IMR-90 (cell line): Measurements from ENCODE around the gene SLC52A3. TPM values are rescaled to one million over a fixed set of nuclear protein-coding genes. Genes with fewer than 3 reads are reported as not detected.

Experiments
- ATAC-seq: fragments of 200-7000 bp; cut with Tn5 transposase; 2 replicates; pipeline ENCODE4 v1.9.1; 2020; ENCODE audit warnings: low read depth, mild to moderate bottlenecking, moderate library complexity
- BruUV-seq: library from RNA; stranded (reverse); fragments of 400-500 nt; replicated peaks from 2 replicates; lab custom pipeline; 2021; lab: Mats Ljungman, UMichigan
- CTCF ChIA-PET: fragments of 300-600 bp; formaldehyde crosslinking; extraction: SDS; loops from one replicate; lab custom pipeline; 2021; ENCODE audit warnings: antibody characterized with exemption; lab: Yijun Ruan, JAX
- POLR2A ChIA-PET: fragments of 300-600 bp; sonication (Branson Sonifier 250); formaldehyde crosslinking; loops from one replicate; lab custom pipeline; 2022; ENCODE audit warnings: antibody characterized with exemption; ENCODE audit not compliant: unreplicated experiment; lab: Charles Lee
- DNase-seq: peaks from one replicate; pipeline ENCODE4 v3.0.0; 2013
- H2AFZ ChIP-seq: replicated peaks from 2 replicates; pipeline ENCODE3; 2013; ENCODE audit warnings: low read length, mild to moderate bottlenecking; ENCODE audit not compliant: poor library complexity
- H2AK5ac ChIP-seq: 2 replicates; pipeline ENCODE4 v1.6.1; 2013; ENCODE audit warnings: low read depth, low read length, inconsistent platforms
- H2AK9ac ChIP-seq: replicated peaks from 2 replicates; pipeline ENCODE3; 2013; ENCODE audit warnings: mild to moderate bottlenecking, low read depth, low read length, moderate library complexity; ENCODE audit not compliant: poor library complexity
- H2BK120ac ChIP-seq: 2 replicates; pipeline ENCODE4 v1.6.1; 2013; ENCODE audit warnings: low read depth, low read length, inconsistent platforms
- H2BK15ac ChIP-seq: 3 replicates; pipeline ENCODE4 v1.6.1; 2013; ENCODE audit warnings: low read depth, low read length, inconsistent platforms
- H2BK20ac ChIP-seq: 2 replicates; pipeline ENCODE4 v1.6.1; 2013; ENCODE audit warnings: low read depth, mild to moderate bottlenecking, inconsistent platforms, low read length, moderate library complexity
- H2BK5ac ChIP-seq: 2 replicates; pipeline ENCODE4 v1.6.1; 2013; ENCODE audit warnings: mild to moderate bottlenecking, low read depth, low read length, inconsistent platforms; ENCODE audit not compliant: poor library complexity, severe bottlenecking
- H3K14ac ChIP-seq: replicated peaks from 2 replicates; pipeline ENCODE4 v1.6.1; 2013; ENCODE audit warnings: low read depth, low read length, inconsistent platforms
- H3K18ac ChIP-seq: 2 replicates; pipeline ENCODE4 v1.6.1; 2013; ENCODE audit warnings: low read depth, low read length, control low read depth
- H3K23ac ChIP-seq: 2 replicates; pipeline ENCODE4 v1.6.1; 2013; ENCODE audit warnings: low read depth, low read length, inconsistent platforms
- H3K27ac ChIP-seq: 2 replicates; pipeline ENCODE4 v1.5.1; 2013; ENCODE audit warnings: mild to moderate bottlenecking, control low read depth, low read length; ENCODE audit not compliant: insufficient read depth
- H3K27me3 ChIP-seq: 2 replicates; pipeline ENCODE4 v1.6.1; 2013; ENCODE audit warnings: low read length; ENCODE audit not compliant: control insufficient read depth, insufficient read depth
- H3K36me3 ChIP-seq: 2 replicates; pipeline ENCODE4 v1.6.1; 2013; ENCODE audit warnings: low read length, mixed read lengths; ENCODE audit not compliant: control insufficient read depth, insufficient read depth
- H3K4ac ChIP-seq: 2 replicates; pipeline ENCODE4 v1.6.1; 2013; ENCODE audit warnings: low read depth, low read length, inconsistent platforms
- H3K4me1 ChIP-seq: 2 replicates; pipeline ENCODE4 v1.6.1; 2013; ENCODE audit warnings: low read length, mixed read lengths; ENCODE audit not compliant: control insufficient read depth, insufficient read depth
- H3K4me2 ChIP-seq: 2 replicates; pipeline ENCODE4 v1.6.1; 2013; ENCODE audit warnings: low read depth, mild to moderate bottlenecking, control low read depth, low read length, moderate library complexity
- H3K4me3 ChIP-seq: 2 replicates; pipeline ENCODE4 v1.5.1; 2013; ENCODE audit warnings: low read depth, mild to moderate bottlenecking, control low read depth, low read length, moderate library complexity; ENCODE audit not compliant: insufficient read depth
- H3K56ac ChIP-seq: 2 replicates; pipeline ENCODE4 v1.6.1; 2013; ENCODE audit warnings: low read length, inconsistent platforms; ENCODE audit not compliant: insufficient read depth; ENCODE audit errors: extremely low read depth
- H3K79me1 ChIP-seq, 2 experiments: 2 replicates each; pipeline ENCODE4 v1.6.1; 2013; ENCODE audit warnings: low read length in 2 of 2, inconsistent platforms in 1 of 2, low read depth in 1 of 2
- H3K9ac ChIP-seq: 2 replicates; pipeline ENCODE4 v1.6.1; 2013; ENCODE audit warnings: low read depth, low read length, control low read depth
- H3K9me1 ChIP-seq: 2 replicates; pipeline ENCODE4 v1.6.1; 2013; ENCODE audit warnings: low read length, inconsistent platforms; ENCODE audit not compliant: insufficient read depth
- H3K9me3 ChIP-seq: 2 replicates; pipeline ENCODE4 v1.6.1; 2013; ENCODE audit warnings: low read length; ENCODE audit not compliant: control insufficient read depth, insufficient read depth
- H4K20me1 ChIP-seq: 2 replicates; pipeline ENCODE4 v1.6.1; 2013; ENCODE audit warnings: low read length, inconsistent platforms; ENCODE audit not compliant: insufficient read depth
- H4K5ac ChIP-seq: 2 replicates; pipeline ENCODE4 v1.6.1; 2013; ENCODE audit warnings: mild to moderate bottlenecking, low read depth, low read length, control low read depth
- H4K8ac ChIP-seq, 2 experiments: 2 replicates each; pipeline ENCODE4 v1.6.1; 2013; ENCODE audit warnings: low read depth in 2 of 2, low read length in 2 of 2, control low read depth in 1 of 2, inconsistent platforms in 1 of 2
- H4K91ac ChIP-seq: 2 replicates; pipeline ENCODE4 v1.6.1; 2013; ENCODE audit warnings: low read depth, low read length, inconsistent platforms; ENCODE audit not compliant: insufficient read depth
- BHLHE40 ChIP-seq: fragments of 150-350 bp; IDR thresholded peaks from 2 replicates; pipeline ENCODE4 v1.6.1; 2016; ENCODE audit warnings: mild to moderate bottlenecking, low read depth, low read length
- MAFK ChIP-seq: IDR thresholded peaks from 2 replicates; pipeline ENCODE4 v1.6.1; 2012; ENCODE audit warnings: low read depth, low read length, improper control_type of control experiment
- WGBS, 2 experiments: methylation state at CpG; one replicate each; pipeline versions ENCODE4 v1.1.5 to v1.1.7; 2013; ENCODE audit warnings: missing lambda C conversion rate in 2 of 2; ENCODE audit not compliant: insufficient read length in 1 of 2; ENCODE audit errors: extremely low coverage in 2 of 2; 5-methylcytosine and 5-hydroxymethylcytosine counted together
- dilution Hi-C: fragments of 300-500 bp; cut with HindIII; formaldehyde crosslinking; loops from one replicate; pipeline ENCODE4 v1.14.3; 2018; ENCODE audit warnings: low sequenced_read_pairs; ENCODE audit not compliant: unreplicated experiment
- in situ Hi-C: fragments of 300-500 bp; cut with MboI; formaldehyde crosslinking; loops from 3 replicates; pipeline ENCODE4 v1.14.3; 2019; ENCODE audit warnings: low sequenced_read_pairs, inconsistent platforms, mixed read lengths
- intact Hi-C: fragments of 100-400 bp; cut with micrococcal nuclease; formaldehyde crosslinking; loops from 2 replicates; pipeline ENCODE4 v1.10.0; 2022
- polyA plus RNA-seq, 3 experiments: library from polyadenylated mRNA; depleted of rRNA; stranded (reverse); fragments of >200 nt; gene quantifications; 2 replicates each; pipeline ENCODE4 v1.2.3, GENCODE V29; 2012; ENCODE audit warnings: low replicate concordance in 1 of 3
- total RNA-seq: library from RNA; depleted of rRNA; stranded (reverse); fragments of >200 nt; gene quantifications from 2 replicates; pipeline ENCODE4 v1.2.3, GENCODE V29; 2012

SLC52A3 gene
- total and polyA plus RNA-seq, 2 of the 4 experiments (the other 2 are of a cell fraction), result not detected

DNA sequence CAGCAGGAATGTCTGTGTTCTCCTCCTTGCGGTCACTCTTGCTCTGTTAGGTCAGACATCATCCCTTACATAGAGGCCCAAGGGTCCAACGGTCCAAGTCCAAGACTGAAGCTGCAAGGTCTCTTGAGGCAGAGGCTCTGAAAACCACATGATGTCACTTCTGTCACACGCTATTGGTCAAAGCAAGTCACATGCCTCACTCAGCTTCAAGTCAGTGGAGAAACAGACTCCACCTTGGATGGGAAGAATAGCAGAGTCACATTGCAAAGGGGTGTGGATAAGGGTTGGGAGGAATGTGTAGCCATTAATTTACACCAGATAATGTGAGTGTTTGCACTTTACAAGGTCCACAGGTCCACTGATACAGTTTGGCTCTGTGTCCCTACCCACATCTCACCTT lies 17.5 kb downstream of the SLC52A3 start:
- no peaks in the 10 kb centered on the region for H3K9me3 ChIP-seq
- no TSS peak for BruUV-seq

More for the DNA sequence above, 17.5 kb downstream of the SLC52A3 start:
- H3K14ac ChIP-seq, result no peak overlapping the region
- no peak overlapping the region for H2AK5ac ChIP-seq
- in situ Hi-C loops (no loop called here), intact Hi-C loops (no loop called here), dilution Hi-C loops (no loop called here)
- no peak overlapping the region for H3K18ac ChIP-seq
- ChIA-PET CTCF (no interaction called here), POLR2A (no interaction called here)
- H4K5ac ChIP-seq, result no peak overlapping the region
- TF ChIP-seq MAFK, result no peak
- no peak for TF ChIP-seq BHLHE40
- no peak overlapping the region for H3K4me2 ChIP-seq
- no peak overlapping the region for H2AK9ac ChIP-seq
- H3K27me3 ChIP-seq, result peaks cover 4% of the 10 kb centered on the region
- H3K23ac ChIP-seq, result no peak overlapping the region
- H3K27ac ChIP-seq, result no peak overlapping the region
- no peak overlapping the region for H2BK15ac ChIP-seq
- H3K9me1 ChIP-seq, result no peaks in the 10 kb centered on the region
- H2BK120ac ChIP-seq, result no peak overlapping the region
- H3K36me3 ChIP-seq, result no peaks in the 10 kb centered on the region
- no peaks in the 10 kb centered on the region for H3K79me1 ChIP-seq
- no peak overlapping the region for H3K56ac ChIP-seq
- no peak overlapping the region for H3K4ac ChIP-seq
- no peak overlapping the region for H2AFZ ChIP-seq
- no peak overlapping the region for H2BK5ac ChIP-seq
- DNase-seq (no peak), ATAC-seq (no peak)
- H2BK20ac ChIP-seq, result no peak overlapping the region
- H4K8ac ChIP-seq, result no peak overlapping the region
- no peak overlapping the region for H3K9ac ChIP-seq
- H3K4me1 ChIP-seq, result no peaks in the 10 kb centered on the region
- no peaks in the 10 kb centered on the region for H4K20me1 ChIP-seq
- no peak overlapping the region for H3K4me3 ChIP-seq
- no CpG with 5 or more reads among the region's 3 CpGs for WGBS, 2 experiments
- H4K91ac ChIP-seq, result no peak overlapping the region
